GM12872 (cell line): ENCODE data around the gene ETFA.

Source experiments
- TF ChIP-seq, protein P1 (sequence below): IDR thresholded peaks from 3 replicates; pipeline ENCODE4 v1.5.1; 2011; ENCODE audit warnings: low read depth, mild to moderate bottlenecking, low read length, moderate library complexity; ENCODE audit not compliant: insufficient read depth

ETFA gene

DNA sequence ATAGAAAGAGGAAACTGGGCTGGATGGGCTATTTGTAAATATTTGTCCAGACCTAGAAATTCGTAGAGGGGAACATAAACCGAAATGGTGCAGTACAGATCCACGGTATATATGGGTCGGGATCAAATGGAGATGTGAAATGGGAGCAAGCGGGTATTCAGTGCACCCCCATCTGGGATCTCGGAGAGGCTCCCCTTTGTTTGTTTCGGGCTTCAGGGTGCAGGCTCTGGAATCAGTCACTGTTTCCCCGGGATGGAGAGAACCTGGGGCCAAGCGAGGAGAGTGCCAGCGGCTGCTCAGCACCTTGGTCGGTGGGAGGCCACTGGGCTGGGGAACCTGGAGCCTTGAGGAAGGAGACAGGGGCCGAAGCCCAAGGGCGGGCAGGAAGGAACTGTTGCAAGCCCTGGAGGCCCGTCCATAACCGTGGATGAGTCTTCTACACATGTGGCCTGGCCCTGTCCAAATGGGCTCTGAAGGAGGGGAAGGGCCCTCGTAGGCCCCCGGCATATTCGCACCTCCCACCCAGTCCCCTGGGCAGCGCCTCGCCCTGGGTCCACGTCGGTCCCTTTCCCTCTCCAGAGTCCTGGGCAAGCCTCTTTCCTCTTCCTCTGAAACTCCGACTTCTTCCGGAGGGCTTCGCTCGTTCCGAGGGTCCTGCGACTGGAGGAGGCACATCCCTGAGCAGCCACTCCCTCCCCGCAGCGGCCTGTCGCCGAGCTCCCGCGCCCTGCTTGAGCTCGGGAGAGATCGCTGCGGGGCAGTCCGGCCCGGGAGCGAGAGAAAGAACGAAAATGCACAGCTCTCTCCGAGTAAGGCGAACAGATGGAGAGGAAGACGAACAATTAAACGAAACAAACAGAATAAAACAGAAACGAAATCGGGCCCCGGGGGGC is 28.3 kb upstream of the ETFA start:
- TF ChIP-seq, protein P1, sequence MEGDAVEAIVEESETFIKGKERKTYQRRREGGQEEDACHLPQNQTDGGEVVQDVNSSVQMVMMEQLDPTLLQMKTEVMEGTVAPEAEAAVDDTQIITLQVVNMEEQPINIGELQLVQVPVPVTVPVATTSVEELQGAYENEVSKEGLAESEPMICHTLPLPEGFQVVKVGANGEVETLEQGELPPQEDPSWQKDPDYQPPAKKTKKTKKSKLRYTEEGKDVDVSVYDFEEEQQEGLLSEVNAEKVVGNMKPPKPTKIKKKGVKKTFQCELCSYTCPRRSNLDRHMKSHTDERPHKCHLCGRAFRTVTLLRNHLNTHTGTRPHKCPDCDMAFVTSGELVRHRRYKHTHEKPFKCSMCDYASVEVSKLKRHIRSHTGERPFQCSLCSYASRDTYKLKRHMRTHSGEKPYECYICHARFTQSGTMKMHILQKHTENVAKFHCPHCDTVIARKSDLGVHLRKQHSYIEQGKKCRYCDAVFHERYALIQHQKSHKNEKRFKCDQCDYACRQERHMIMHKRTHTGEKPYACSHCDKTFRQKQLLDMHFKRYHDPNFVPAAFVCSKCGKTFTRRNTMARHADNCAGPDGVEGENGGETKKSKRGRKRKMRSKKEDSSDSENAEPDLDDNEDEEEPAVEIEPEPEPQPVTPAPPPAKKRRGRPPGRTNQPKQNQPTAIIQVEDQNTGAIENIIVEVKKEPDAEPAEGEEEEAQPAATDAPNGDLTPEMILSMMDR = no peak

DNA sequence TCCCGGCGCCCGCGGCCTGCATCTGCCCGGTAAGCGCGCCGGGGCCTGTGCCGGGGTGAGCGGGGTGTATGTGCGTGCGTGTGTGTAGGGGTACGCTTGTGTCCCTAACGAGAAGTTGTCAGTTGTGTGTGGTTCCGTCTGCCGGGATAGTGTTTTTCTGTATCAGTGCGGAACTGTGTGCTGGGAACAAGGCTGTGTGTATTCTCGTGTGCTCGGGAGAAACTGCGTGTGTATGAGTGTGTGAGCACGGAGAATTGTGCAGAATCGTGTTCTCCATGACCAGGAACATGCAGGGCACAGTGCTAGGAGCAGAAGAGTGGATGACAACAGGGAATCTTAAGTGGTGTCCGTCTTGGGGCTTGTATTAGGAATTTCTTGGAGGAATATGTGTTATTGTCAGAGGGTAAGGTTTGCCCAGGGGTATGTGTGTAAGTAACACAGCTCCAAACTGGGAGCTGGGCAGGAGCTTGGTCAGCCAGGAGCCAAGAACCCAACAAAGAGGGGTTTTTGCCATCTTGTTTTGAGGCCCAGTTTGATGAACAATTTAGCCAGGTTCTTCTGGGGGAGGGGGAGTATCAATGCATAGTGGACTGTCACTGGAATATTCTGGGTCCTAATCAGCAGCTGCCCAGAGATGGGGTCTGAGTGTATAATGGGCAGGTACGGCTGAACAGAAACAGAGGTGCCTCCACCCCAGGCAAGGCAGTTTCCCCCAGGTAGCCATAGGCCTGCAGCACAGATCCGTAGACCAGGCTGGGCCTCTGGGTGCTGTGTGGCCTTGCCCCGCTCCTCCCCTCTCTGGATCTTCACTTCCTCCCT is 27.4 kb upstream of the ETFA start:
- TF ChIP-seq, protein P1 = no peak

DNA sequence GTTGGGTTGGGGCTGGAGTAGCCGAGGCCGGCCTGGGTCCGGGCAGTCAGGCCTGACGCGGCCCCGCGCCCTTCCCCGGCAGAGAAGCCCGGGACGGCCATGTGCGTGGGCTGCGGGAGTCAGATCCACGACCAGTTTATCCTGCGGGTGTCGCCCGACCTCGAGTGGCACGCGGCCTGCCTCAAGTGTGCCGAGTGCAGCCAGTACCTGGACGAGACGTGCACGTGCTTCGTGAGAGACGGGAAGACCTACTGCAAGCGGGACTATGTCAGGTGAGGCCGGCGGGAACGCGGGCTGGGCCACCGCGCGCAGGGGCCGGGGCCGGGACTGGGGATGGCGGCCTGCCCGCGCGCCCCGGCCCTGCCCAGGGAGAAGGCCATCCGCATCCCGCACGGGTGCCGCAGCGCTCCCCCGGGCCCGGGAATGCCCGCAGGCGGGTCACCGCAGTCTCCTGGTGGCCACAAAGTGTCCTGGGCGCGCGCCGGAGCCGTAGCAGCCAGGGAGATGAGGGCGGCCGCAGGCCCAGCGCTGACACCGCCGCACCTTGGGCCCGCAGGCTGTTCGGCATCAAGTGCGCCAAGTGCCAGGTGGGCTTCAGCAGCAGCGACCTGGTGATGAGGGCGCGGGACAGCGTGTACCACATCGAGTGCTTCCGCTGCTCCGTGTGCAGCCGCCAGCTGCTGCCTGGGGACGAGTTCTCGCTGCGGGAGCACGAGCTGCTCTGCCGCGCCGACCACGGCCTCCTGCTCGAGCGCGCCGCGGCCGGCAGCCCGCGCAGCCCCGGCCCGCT is 26.6 kb upstream of the ETFA start:
- TF ChIP-seq, protein P1 = no peak

DNA sequence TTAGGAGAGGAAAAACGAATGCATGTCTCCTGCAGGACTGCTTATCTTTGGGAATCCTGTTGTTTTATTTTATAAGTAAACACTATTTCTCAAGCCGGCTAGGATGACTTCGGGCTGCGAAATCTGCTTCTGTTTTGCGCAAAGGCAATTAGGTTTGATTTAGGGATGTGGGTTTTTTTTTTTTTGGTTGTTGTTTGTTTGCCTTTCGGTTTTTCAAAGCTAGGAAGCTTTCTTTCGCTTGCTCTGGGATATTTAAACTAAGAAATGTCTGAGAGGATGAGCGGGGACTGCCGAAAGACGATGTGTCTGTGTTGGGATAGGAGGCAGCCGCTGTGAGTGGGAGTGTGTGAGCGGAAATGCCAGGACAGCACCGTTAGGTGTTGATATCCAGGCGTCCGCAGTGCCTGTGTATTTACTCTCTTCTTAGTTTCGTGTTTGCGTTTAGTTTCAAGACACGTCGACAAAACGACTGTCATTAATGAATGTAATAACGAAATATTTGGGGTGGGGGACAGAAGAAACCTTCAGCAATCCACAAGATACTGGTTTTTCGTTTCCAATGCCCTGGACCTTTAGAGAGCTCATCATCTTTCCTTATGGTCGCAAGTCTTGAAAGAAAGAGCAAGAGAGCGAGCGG is 25.9 kb upstream of the ETFA start:
- TF ChIP-seq, protein P1 = no peak

DNA sequence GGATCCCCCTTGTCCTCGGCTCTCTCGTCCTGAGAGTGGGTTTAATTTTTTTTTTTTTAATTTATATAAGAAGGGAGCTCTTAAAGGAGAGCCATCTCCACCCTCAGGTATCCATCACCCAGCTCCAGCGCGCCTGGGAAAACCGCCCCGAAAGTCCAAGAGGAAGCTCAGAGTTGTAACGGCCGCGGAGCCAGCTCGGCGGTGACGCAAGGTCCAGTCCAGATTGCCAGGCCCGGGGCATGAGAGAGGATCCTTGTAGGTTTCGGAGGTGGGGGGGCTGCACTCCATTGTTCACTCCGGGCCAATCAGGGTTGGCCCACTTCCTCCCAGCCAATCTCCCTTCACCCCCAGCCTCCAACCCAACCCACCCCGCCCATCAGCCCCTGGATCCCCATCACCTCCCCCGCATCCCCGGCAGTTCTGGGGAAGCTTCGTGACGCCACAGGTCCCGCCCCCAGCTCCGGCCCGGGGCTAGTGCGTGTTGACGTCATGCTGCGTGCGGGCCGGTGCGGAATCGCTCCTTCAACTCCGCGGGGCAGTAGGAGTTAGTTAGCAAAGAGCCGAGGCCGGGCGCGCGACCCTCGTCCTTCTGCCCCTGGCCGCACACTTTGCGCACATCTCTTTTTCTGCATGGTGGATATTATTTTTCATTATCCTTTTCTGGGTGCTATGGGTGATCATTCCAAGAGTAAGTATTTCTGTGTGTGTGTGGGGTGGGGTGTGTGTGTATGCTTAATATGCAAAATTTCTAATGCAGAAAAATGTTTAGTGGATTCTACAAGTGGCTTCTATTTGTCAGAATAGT is 25.2 kb upstream of the ETFA start, which contains the start of gene ISL2:
TSS of gene ISL2 (plus strand) at position 520 of the 805 bp plus-strand sequence. CDS start at position 631, 111 bp downstream.
- TF ChIP-seq, protein P1 = no peak
